Stimulated activated effector memory CD8-positive, alpha-beta T cell treated with anti-CD3 and anti-CD28 coated beads, Interleukin-12 subunit alpha, Interleukin-12 subunit beta, amount 100 ng/mL, for 72 hours (primary cell): ENCODE results near the gene NT5M.
A peak's percentile ranks its signal among the peaks of the same experiment; 100 is the strongest.
"Not testable (repeated sequence)": the region's sequence is repeated elsewhere in the genome, so short reads cannot be mapped to it uniquely, and the experiment has no call there.

Experiments used
- ATAC-seq: fragments of 150-1000 bp; cut with Tn5 transposase; 2 replicates; pipeline ENCODE4 v1.10.0; 2021
- DNase-seq, 2 donors: peaks; one replicate each; pipeline ENCODE4 v3.0.0; 2021 to 2022; ENCODE audit warnings: low spot score in 2 of 2
- H3K27ac Mint-ChIP-seq: one replicate; pipeline ENCODE4 v1.8.0; 2022; ENCODE audit warnings: mild to moderate bottlenecking, mixed read lengths
- H3K36me3 Mint-ChIP-seq: one replicate; pipeline ENCODE4 v1.8.0; 2022; ENCODE audit warnings: mild to moderate bottlenecking, mixed read lengths
- H3K4me1 Mint-ChIP-seq: one replicate; pipeline ENCODE4 v1.8.0; 2022; ENCODE audit warnings: mixed read lengths
- H3K4me3 Mint-ChIP-seq: one replicate; pipeline ENCODE4 v1.8.0; 2022; ENCODE audit warnings: mild to moderate bottlenecking, mixed read lengths
- H3K9me3 Mint-ChIP-seq: one replicate; pipeline ENCODE4 v1.8.0; 2022; ENCODE audit warnings: mixed read lengths

Gene NT5M

GRCh38 chr17:17383431-17384290 is 80.5 kb downstream of the NT5M start:
- ATAC-seq, H3K36me3 Mint-ChIP-seq, H3K4me3 Mint-ChIP-seq, H3K9me3 Mint-ChIP-seq, DNase-seq, H3K27ac Mint-ChIP-seq, H3K4me1 Mint-ChIP-seq: not testable (repeated sequence)

- DNase-seq, result no peak
- no peak overlapping the region for H3K27ac Mint-ChIP-seq
- H3K4me1 Mint-ChIP-seq, result peaks cover 7% of the 10 kb centered on the region
- peaks cover 4% of the 10 kb centered on the region for H3K36me3 Mint-ChIP-seq
- no peaks in the 10 kb centered on the region for H3K9me3 Mint-ChIP-seq
- no peak overlapping the region for H3K4me3 Mint-ChIP-seq
- ATAC-seq, result peak; percentile 6
These were observed 81.1 kb downstream of the NT5M start for GRCh38 chr17:17384291-17384615.

- ATAC-seq (no peak), DNase-seq (no peak)
- H3K36me3 Mint-ChIP-seq, result peaks cover under 1% of the 10 kb centered on the region
- no peak overlapping the region for H3K27ac Mint-ChIP-seq
- no peak overlapping the region for H3K4me3 Mint-ChIP-seq
- no peaks in the 10 kb centered on the region for H3K9me3 Mint-ChIP-seq
- peaks cover 7% of the 10 kb centered on the region for H3K4me1 Mint-ChIP-seq
These were observed 81.8 kb downstream of the NT5M start for GRCh38 chr17:17384961-17385360.

DNA sequence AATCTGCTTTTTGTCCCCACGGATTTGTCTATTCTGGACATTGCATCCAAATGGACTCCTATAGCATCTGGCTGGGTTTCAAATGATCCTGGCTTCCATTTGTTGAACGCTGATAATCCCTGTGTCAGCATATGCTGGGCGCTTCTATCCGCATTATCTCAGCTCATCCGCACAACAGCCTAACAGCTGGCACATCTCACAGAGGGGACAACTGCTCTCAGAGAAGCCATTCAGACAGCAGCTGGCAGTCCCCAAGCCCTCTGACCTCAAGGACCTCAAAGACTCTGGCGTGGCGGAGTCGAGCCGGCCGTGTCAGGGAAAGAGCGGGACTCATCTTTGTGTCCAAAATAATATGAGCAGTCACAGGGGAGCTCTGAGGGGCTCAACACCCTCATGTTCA is 82.3 kb downstream of the NT5M start:
- Mint-ChIP-seq H3K9me3 (no peaks in the 10 kb centered on the region), H3K27ac (no peak overlapping the region), H3K4me3 (no peak overlapping the region), H3K36me3 (no peaks in the 10 kb centered on the region), H3K4me1 (peaks cover 7% of the 10 kb centered on the region)
- DNase-seq (no peak), ATAC-seq (no peak)

GRCh38 chr17:17386094-17386800 is 83.1 kb downstream of the NT5M start:
- H3K36me3 Mint-ChIP-seq, result no peaks in the 10 kb centered on the region
- H3K4me1 Mint-ChIP-seq, result peaks cover 8% of the 10 kb centered on the region
- no peak overlapping the region for H3K27ac Mint-ChIP-seq

DNA sequence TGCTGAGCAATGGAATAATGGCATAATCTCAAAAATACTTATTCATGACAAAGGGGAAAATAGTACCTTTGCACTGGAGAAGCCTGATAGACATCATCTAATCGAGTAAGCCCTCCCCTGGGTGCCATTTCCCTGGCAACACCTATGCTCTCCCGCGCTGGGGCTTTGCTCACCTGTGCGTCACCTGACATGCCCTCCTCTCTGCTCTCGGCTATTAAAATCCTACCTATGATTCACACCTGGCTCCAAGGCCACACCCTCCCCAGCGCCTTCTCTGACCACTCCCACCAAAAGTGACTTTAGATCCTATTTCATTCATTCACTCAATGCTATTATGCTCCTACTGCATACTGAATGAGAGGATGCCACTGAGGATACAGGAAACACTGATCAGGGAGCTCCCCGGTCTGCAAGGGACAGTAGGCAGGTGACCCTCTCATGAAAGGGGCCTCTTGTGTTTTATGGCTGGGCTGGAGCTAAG is 83.9 kb downstream of the NT5M start:
- Mint-ChIP-seq H3K9me3 (no peaks in the 10 kb centered on the region), H3K36me3 (peaks cover 6% of the 10 kb centered on the region), H3K27ac (no peak overlapping the region), H3K4me1 (peaks cover 16% of the 10 kb centered on the region), H3K4me3 (no peak overlapping the region)
- ATAC-seq (no peak), DNase-seq (no peak)

More at GRCh38 chr17:17386094-17386800, 83.1 kb downstream of the NT5M start:
- Mint-ChIP-seq H3K9me3 (no peaks in the 10 kb centered on the region), H3K4me3 (no peak overlapping the region)
- DNase-seq (no peak), ATAC-seq (no peak)

GRCh38 chr17:17387498-17388362 is 84.6 kb downstream of the NT5M start:
- Mint-ChIP-seq H3K27ac (no peak overlapping the region), H3K4me3 (no peak overlapping the region), H3K4me1 (peaks cover 21% of the 10 kb centered on the region), H3K9me3 (no peaks in the 10 kb centered on the region), H3K36me3 (peaks cover 8% of the 10 kb centered on the region)
- DNase-seq (no peak), ATAC-seq (no peak)

DNA sequence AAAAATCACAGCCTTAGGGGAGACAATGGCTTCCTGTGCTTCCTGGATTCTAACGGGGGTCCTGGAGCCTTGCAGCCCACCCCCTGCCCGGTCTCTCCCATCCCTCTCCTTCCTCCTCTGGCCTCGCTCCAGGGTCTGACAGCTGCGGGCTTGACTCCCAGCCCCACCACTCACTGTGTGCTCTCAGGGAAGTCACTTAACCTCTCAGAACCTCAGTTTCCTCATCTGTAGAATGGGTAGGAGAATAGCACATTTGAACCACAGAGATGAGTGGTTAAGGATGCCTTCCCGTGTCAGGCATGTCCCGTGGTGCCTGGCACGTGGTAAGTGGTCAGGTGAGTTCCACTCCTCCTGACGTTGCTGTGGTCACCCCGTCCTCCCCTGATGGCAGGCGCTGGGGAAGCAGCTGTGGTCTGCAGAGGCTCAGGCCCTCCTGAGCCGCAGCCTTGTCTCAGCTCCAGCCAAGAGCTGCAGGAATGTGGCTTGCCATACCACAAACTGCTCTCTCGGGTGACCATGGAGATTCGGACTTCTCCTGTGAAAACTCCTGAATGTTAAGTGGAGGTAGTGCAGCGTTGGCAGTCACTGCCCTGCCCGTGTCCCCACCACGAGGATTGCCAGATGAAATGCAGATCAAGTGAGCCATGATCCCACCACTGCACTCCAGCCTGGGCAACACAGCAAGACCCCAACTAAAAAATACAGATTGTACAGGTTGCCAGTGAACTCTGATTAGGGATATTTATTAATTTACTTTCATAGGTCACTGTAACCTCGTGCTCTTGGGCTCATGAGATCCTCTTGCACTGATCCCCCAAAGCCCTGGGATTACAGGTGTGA is 85.7 kb downstream of the NT5M start:
- no peak for ATAC-seq
- no peaks in the 10 kb centered on the region for H3K9me3 Mint-ChIP-seq
- no peak for DNase-seq
- peaks cover 25% of the 10 kb centered on the region for H3K4me1 Mint-ChIP-seq
- H3K4me3 Mint-ChIP-seq, result no peak overlapping the region
- H3K27ac Mint-ChIP-seq, result no peak overlapping the region
- H3K36me3 Mint-ChIP-seq, result peaks cover 8% of the 10 kb centered on the region

DNA sequence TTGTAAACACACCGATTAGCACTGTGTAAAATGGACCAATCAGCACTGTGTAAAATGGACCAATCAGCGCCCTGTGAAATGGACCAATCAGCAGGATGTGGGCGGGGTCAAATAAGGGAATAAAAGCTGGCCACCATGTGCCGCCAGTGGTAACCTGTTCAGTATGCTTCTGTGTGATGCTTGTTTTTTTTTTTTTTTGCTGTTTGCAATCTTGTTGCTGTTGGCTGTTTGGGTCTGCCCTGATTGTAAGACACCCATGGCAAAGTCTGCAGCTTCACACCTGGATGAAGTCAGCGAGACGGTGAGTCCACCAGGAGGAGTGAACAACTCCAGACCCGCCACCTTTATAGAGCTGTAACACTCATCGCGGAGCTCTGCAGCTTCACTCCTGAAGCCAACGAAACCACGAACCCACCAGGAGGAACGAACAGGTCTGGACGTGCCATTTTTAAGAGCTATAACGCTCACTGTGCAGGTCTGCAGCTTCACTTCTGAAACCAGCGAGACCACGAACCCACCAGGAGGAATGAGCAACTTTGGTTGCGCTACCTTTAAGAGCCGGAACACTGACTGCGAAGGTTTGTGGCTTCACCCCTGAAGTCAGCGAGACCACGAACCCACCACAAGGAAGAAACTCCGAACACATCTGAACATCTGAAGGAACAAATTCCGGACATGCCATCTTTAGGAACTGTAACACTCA is 88.6 kb downstream of the NT5M start:
- peak overlapping the region; percentile 55 for H3K27ac Mint-ChIP-seq
- DNase-seq, result peak; percentile 24 to 75
- H3K36me3 Mint-ChIP-seq, result peaks cover 8% of the 10 kb centered on the region

DNA sequence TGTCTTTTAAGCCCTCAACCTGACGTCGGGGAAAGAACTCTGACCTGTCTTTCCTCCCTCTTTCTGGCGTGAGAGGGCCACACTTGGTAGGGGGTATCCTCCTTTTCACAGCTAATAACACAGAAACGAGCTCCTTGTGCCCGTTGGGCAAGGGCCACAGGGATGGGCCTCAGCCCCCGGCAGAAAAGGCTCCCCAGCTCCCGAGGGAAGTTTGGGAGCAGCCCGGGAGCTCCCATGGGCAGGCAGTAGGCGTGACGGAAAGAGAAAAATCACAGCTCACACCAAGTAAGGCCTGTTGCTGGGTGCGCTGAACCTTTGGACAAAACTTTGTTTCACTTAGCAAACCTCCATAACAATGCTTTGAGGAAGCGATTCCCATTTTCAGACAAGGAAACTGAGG is 90.8 kb downstream of the NT5M start:
- Mint-ChIP-seq H3K4me3 (no peak overlapping the region), H3K36me3 (peaks cover 8% of the 10 kb centered on the region), H3K9me3 (no peaks in the 10 kb centered on the region), H3K4me1 (peaks cover 37% of the 10 kb centered on the region), H3K27ac (no peak overlapping the region)
- ATAC-seq, result no peak
- no peak for DNase-seq

More for the DNA sequence above, 88.6 kb downstream of the NT5M start:
- Mint-ChIP-seq H3K9me3 (no peaks in the 10 kb centered on the region), H3K4me1 (peaks cover 34% of the 10 kb centered on the region), H3K4me3 (peak overlapping the region; percentile 74)
- peak; percentile 86 for ATAC-seq

GRCh38 chr17:17394494-17394893 is 91.3 kb downstream of the NT5M start:
- peaks cover 38% of the 10 kb centered on the region for H3K4me1 Mint-ChIP-seq

DNA sequence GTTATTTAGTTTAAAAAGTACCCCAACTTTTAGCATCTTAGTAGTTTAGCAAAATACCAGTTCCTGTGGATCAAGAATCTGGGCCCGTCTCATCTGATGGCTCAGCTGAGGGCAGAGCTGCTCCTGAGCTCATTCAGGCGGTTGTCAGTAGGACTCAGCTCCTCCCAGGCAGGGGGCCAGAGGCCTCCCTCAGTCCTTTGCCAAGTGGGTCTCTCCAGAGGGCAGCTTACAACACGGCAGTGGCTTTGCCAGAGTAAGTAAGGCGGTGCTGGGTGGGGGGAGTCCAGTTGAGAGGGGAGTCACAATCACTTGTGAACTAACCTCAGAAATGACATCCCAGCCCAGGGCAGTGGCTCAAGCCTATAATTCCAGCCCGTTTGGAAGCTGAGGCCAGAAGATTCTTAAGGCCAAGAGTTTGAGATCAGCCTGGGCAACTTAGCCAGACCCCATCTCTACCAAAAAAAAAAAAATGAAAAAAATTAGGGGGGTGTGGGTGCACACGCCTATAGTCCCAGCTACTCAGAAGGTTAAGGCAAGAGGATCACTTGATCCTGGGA is 92.2 kb downstream of the NT5M start:
- no peak overlapping the region for H3K27ac Mint-ChIP-seq
- ATAC-seq (no peak), DNase-seq (no peak)
- peaks cover 8% of the 10 kb centered on the region for H3K36me3 Mint-ChIP-seq
- H3K9me3 Mint-ChIP-seq, result no peaks in the 10 kb centered on the region
- no peak overlapping the region for H3K4me3 Mint-ChIP-seq
- H3K4me1 Mint-ChIP-seq, result peaks cover 44% of the 10 kb centered on the region

More at GRCh38 chr17:17394494-17394893, 91.3 kb downstream of the NT5M start:
- H3K27ac Mint-ChIP-seq, result peak overlapping the region; percentile 29
- no peak for DNase-seq
- no peaks in the 10 kb centered on the region for H3K9me3 Mint-ChIP-seq
- H3K36me3 Mint-ChIP-seq, result peaks cover 8% of the 10 kb centered on the region
- ATAC-seq, result no peak
- no peak overlapping the region for H3K4me3 Mint-ChIP-seq

DNA sequence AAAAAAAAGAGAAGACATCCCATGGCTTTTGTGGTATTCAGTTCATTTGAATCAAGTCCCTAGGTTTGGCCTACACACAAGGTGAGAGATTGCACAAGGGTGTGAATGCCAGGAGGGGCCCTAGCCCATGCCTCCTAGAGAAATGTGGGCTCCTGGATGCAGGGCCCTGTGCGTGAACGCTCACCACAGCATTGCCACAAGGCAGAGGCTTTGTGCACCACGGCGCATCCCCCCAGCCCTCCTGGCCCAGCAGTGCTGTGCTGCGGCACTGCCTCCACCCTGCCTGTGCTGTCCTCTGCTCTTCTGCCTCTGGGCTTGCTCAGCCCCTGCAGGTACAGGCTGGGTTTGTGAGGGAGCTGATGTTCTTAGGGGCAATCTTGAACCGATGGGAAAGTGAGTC is 92.7 kb downstream of the NT5M start:
- no peak overlapping the region for H3K4me3 Mint-ChIP-seq
- no peak overlapping the region for H3K27ac Mint-ChIP-seq
- H3K4me1 Mint-ChIP-seq, result peaks cover 48% of the 10 kb centered on the region
- DNase-seq, result no peak
- peaks cover 8% of the 10 kb centered on the region for H3K36me3 Mint-ChIP-seq
- ATAC-seq, result no peak
- H3K9me3 Mint-ChIP-seq, result no peaks in the 10 kb centered on the region
